Measurements from ENCODE around the gene TIMM22.

- TF ChIP-seq CTCF (IDR thresholded peaks at IDR 0.05 in 2 of 3, conservative IDR thresholded peaks at IDR 0.05 in 1 of 3; ENCODE audit: borderline replicate concordance in 1 of 3, insufficient read depth in 1 of 3, low read depth in 2 of 3, low read length in 2 of 3) (no peak), ZBTB33 (IDR thresholded peaks at IDR 0.05; ENCODE audit: extremely low read depth, insufficient replicate concordance, low read length) (no peak), CBX3 (IDR thresholded peaks at IDR 0.05; ENCODE audit: low read depth) (no peak), POLR2AphosphoS5 (IDR thresholded peaks at IDR 0.05; ENCODE audit: low read depth, low read length) (no peak)
These were observed 32.1 kb upstream of the TIMM22 start for GRCh38 chr17:964876-965275.

Measured in HCT116 (cell line).